GM12873 (cell line): Measurements from ENCODE around the gene FGR.

Source experiments
- TF ChIP-seq, protein P1 (sequence below): IDR thresholded peaks from 2 replicates; pipeline ENCODE4 v1.5.1; 2012; ENCODE audit warnings: low read depth, mild to moderate bottlenecking, moderate library complexity, low read length, control low read depth; ENCODE audit not compliant: insufficient read depth; ENCODE audit errors: missing control alignments

The FGR gene

GRCh38 chr1:27591622-27592021 lies 43.4 kb downstream of the FGR start:
- TF ChIP-seq, protein P1, sequence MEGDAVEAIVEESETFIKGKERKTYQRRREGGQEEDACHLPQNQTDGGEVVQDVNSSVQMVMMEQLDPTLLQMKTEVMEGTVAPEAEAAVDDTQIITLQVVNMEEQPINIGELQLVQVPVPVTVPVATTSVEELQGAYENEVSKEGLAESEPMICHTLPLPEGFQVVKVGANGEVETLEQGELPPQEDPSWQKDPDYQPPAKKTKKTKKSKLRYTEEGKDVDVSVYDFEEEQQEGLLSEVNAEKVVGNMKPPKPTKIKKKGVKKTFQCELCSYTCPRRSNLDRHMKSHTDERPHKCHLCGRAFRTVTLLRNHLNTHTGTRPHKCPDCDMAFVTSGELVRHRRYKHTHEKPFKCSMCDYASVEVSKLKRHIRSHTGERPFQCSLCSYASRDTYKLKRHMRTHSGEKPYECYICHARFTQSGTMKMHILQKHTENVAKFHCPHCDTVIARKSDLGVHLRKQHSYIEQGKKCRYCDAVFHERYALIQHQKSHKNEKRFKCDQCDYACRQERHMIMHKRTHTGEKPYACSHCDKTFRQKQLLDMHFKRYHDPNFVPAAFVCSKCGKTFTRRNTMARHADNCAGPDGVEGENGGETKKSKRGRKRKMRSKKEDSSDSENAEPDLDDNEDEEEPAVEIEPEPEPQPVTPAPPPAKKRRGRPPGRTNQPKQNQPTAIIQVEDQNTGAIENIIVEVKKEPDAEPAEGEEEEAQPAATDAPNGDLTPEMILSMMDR = no peak

DNA sequence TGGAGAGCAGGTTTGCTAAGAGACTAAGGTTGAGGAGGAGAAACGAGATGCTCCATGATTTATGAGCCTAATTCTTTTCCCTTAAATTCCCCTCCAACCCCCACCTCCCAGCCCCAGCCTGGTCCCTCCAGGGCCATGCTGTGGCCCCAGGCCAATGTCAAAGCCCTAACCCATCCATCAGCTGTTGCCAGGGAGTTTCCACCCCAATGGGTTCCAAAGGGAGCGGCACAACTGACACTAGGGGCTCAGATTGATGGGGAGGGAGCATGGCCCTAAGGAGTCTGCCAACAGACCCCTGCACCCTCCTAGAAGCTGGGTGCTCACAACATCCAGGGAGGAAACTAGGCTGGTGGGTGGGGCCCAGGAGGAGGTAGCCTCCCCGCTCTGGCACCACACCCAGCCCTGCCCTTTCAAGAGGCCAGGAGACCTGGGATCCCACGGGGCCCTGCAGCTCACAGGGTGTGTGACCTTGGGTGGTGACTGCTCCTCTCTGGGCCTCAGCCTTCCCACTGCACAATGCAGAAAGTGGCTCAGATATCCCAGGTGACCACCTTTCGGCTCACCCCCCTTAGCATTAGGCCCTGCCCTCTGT lies 44.0 kb downstream of the FGR start:
- TF ChIP-seq, protein P1 = no peak

DNA sequence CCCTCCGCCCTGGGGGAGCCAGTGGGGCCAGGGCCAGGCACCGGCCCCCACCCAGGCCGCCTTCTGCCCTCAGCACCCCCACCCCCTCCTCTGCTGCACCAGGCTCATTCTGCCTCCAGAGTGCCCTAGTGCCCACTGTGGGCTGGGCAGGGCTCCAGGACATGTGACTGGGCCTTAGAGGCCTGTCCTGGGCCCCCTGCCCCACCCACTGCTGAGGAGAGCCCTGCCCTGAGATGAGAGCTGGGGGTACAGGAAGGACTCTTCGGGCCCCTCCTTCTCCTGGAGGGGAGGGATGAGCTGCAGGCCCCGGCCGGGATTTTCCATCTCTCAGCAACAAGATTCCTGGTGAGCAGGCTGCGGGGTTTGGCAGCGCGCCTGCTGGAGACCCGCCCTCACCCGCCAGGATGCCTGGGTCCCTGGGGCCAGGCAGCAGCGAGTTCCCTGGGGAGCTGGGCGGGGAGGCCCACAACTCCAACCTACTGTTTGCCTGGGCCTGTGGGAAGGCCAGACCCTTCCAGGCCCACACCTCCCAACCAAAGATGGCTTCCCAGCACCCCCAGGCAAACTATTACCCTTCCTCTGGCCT lies 45.1 kb downstream of the FGR start:
- TF ChIP-seq, protein P1 = no peak

DNA sequence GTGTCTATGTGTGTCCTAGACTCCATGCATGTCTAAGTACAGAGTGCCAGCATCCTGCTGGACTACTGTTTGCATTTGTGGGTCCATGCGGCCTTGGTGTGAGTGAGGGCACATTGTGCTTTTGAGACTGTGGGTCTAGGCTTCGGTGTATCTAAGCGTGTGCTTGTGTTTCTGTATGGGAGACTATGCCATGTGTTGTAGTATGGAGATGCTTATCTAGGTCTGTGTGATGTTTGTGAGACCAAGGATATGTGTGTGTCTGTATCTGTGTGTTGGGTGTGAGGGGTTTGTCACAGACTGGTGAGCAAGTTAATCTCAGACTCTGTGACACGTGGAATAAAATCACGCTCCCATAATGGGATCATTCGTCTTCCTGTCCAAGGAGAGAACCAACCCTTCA lies 45.5 kb downstream of the FGR start:
- TF ChIP-seq, protein P1 = no peak

DNA sequence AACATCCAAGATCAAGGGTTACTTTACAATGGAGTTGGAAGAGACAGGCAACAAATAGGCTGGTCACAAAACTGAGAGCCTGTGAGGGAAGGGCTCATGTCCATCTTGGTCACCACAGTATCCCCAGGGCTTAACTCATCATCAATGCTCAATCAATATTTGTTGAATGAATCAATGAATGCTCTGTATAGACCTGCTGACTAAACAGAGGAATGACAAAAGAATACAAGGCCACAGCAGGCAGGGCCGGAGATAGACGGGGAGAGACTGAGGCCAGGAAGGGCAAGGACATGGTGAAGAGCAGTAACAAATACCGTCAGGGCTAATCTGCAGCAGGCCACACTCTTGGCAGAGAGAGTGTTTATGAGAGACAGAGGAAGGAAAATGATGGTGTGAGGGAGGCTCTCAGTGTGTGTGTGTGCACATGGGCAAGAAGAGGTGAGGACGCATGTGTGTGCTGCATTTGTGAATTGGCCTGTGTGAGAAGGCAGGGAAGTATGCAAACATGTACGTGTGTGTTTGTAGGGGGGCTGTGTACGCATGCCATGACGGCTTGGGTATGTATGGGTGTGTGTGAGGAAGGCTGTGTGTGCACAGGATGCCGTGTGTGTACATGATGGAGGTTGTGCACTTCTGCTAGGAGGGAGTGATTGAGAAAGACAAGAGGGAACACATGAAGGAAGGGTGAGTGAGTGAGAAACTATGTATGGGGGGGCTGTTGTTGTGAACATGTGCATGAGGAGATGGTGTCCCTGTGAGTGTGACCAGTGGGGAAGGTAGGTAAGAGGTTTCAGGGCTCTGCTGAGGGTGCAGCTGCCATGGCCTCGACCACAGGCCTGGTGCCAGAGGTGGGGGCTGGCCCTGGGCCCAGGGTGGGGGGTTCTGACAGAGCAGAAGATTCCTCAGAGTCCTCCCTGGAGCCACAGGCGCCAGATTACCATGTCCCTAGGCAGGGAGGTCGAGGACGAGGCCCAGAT lies 46.4 kb downstream of the FGR start:
- TF ChIP-seq, protein P1 = no peak

DNA sequence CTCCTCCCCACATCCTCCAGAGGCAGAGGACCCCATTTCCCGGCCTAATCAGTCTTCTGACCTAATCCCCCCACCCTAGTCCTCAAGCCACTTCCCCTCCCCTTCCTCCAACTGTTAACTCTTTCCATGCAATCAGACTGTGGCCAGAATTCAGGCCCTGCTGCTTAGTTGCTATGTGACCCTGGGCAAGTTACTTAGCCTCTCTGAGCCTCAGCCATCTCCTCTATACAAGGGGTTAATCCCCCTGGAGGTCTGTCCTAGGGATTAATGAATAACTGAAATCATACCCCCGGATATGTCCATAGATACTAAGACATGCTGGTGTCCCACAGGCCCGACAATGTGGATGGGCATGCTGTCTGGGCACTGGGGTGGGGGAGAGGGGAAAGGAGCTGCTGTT lies 49.3 kb downstream of the FGR start:
- TF ChIP-seq, protein P1 = no peak

GRCh38 chr1:27584453-27584852 lies 50.5 kb downstream of the FGR start:
- TF ChIP-seq, protein P1 = no peak
